K562 (cell line): Measurements from ENCODE around the gene TEX22. TPM values are rescaled to one million over a fixed set of nuclear protein-coding genes. Genes with fewer than 3 reads are reported as not detected.

Source experiments
- ARHGAP35 ChIP-seq: fragments of 450-650 bp; IDR thresholded peaks from 2 replicates; pipeline ENCODE4 v1.6.1; 2018; ENCODE audit not compliant: partially characterized antibody
- MAFF ChIP-seq: IDR thresholded peaks from 2 replicates; pipeline ENCODE4 v1.6.1; 2012; ENCODE audit warnings: low read length, improper control_type of control experiment
- TAF9B ChIP-seq: fragments of 450-650 bp; IDR thresholded peaks from 2 replicates; pipeline ENCODE4 v1.6.1; 2018; ENCODE audit warnings: mild to moderate bottlenecking; ENCODE audit not compliant: partially characterized antibody
- TARDBP ChIP-seq: fragments of 450-650 bp; IDR thresholded peaks from 2 replicates; pipeline ENCODE4 v1.6.1; 2016
- ZFPM2 ChIP-seq: fragments of 250-450 bp; sonication (Bioruptor Pico); IDR thresholded peaks from 2 replicates; pipeline ENCODE4 v1.5.1; 2022; ENCODE audit warnings: mild to moderate bottlenecking
- ZNF589 ChIP-seq: fragments of 200-800 bp; sonication (Bioruptor generic); IDR thresholded peaks from 2 replicates; pipeline ENCODE4 v1.6.1; 2016; ENCODE audit warnings: low read depth, missing genetic modification characterization, missing compliant biosample characterization
- ZNF695 ChIP-seq: fragments of 450-650 bp; formaldehyde crosslinking; IDR thresholded peaks from 2 replicates; pipeline ENCODE4 v1.4.0; 2020; ENCODE audit warnings: mild to moderate bottlenecking, moderate library complexity
- polyA plus RNA-seq, 8 experiments: library from polyadenylated mRNA; depleted of rRNA in 4 of 8; stranded (reverse) in 5 of 8; unstranded in 3 of 8; fragments of >200 nt; fragmentation: Nextera tagmentation in 2 of 8; fragmentation: Illumina TruSeq in 1 of 8; extraction: Ambion mirVana in 2 of 8; extraction: Trizol in 1 of 8; gene quantifications; 2 replicates each; pipeline versions ENCODE4 v1.2.1 to v1.2.3, GENCODE V29; 2011 to 2014; ENCODE audit warnings: inconsistent platforms in 1 of 8, missing spikeins in 1 of 8
- total RNA-seq, 7 experiments: library from RNA; depleted of rRNA in 6 of 7; stranded (reverse); fragments of >200 nt in 6 of 7; fragmentation: Illumina TruSeq in 2 of 7; extraction: Trizol in 2 of 7; gene quantifications; 2 replicates each; pipeline versions ENCODE4 v1.2.1 to v1.2.3, GENCODE V29; 2011 to 2021; ENCODE audit warnings: low replicate concordance in 1 of 7
- TF ChIP-seq, protein P1 (sequence below), 2 experiments: fragments of 450-650 bp; conservative IDR thresholded peaks; 2 replicates each; pipeline ENCODE4 v1.6.1; 2017; ENCODE audit warnings: mild to moderate bottlenecking in 2 of 2, moderate library complexity in 2 of 2
- TF ChIP-seq, protein P2 (sequence below): fragments of 450-650 bp; IDR thresholded peaks from 2 replicates; pipeline ENCODE4 v1.6.1; 2016; ENCODE audit warnings: mild to moderate bottlenecking, moderate library complexity

The TEX22 gene
- total and polyA plus RNA-seq, 9 of the 15 experiments (the other 6 are each of a cell fraction or from before 2014, with no cell fraction given): 0.04 to 1.7 (median 0.23) TPM; not detected in 2

DNA sequence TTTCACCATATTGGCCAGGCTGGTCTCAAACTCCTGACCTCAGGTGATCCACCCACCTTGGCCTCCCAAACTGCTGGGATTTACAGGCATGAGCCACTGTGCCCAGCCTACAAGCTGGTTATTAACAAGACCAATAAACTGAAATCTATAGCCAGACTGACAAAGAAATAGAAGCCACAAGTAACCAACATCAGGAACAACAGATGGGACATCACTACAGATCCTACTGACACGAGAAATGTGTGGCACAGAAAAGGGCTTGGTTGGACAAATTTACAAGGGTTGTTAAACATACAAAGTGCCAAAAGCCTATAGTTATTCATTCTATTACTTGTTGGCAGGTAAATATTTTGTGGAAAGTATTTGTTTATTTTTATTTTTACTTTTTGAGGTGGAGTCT is 32.9 kb downstream of the TEX22 start (continued):
- TF ChIP-seq, protein P1, sequence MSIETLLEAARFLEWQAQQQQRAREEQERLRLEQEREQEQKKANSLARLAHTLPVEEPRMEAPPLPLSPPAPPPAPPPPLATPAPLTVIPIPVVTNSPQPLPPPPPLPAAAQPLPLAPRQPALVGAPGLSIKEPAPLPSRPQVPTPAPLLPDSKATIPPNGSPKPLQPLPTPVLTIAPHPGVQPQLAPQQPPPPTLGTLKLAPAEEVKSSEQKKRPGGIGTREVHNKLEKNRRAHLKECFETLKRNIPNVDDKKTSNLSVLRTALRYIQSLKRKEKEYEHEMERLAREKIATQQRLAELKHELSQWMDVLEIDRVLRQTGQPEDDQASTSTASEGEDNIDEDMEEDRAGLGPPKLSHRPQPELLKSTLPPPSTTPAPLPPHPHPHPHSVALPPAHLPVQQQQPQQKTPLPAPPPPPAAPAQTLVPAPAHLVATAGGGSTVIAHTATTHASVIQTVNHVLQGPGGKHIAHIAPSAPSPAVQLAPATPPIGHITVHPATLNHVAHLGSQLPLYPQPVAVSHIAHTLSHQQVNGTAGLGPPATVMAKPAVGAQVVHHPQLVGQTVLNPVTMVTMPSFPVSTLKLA (conservative IDR thresholded peaks at IDR 0.05): no peak
- TF ChIP-seq MAFF (no peak), TARDBP (no peak), ARHGAP35 (no peak), ZNF695 (CRISPR knock-in tag) (no peak), ZNF589 (CRISPR knock-in tag) (no peak), ZFPM2 (no peak), TAF9B (no peak)
- TF ChIP-seq, protein P2, sequence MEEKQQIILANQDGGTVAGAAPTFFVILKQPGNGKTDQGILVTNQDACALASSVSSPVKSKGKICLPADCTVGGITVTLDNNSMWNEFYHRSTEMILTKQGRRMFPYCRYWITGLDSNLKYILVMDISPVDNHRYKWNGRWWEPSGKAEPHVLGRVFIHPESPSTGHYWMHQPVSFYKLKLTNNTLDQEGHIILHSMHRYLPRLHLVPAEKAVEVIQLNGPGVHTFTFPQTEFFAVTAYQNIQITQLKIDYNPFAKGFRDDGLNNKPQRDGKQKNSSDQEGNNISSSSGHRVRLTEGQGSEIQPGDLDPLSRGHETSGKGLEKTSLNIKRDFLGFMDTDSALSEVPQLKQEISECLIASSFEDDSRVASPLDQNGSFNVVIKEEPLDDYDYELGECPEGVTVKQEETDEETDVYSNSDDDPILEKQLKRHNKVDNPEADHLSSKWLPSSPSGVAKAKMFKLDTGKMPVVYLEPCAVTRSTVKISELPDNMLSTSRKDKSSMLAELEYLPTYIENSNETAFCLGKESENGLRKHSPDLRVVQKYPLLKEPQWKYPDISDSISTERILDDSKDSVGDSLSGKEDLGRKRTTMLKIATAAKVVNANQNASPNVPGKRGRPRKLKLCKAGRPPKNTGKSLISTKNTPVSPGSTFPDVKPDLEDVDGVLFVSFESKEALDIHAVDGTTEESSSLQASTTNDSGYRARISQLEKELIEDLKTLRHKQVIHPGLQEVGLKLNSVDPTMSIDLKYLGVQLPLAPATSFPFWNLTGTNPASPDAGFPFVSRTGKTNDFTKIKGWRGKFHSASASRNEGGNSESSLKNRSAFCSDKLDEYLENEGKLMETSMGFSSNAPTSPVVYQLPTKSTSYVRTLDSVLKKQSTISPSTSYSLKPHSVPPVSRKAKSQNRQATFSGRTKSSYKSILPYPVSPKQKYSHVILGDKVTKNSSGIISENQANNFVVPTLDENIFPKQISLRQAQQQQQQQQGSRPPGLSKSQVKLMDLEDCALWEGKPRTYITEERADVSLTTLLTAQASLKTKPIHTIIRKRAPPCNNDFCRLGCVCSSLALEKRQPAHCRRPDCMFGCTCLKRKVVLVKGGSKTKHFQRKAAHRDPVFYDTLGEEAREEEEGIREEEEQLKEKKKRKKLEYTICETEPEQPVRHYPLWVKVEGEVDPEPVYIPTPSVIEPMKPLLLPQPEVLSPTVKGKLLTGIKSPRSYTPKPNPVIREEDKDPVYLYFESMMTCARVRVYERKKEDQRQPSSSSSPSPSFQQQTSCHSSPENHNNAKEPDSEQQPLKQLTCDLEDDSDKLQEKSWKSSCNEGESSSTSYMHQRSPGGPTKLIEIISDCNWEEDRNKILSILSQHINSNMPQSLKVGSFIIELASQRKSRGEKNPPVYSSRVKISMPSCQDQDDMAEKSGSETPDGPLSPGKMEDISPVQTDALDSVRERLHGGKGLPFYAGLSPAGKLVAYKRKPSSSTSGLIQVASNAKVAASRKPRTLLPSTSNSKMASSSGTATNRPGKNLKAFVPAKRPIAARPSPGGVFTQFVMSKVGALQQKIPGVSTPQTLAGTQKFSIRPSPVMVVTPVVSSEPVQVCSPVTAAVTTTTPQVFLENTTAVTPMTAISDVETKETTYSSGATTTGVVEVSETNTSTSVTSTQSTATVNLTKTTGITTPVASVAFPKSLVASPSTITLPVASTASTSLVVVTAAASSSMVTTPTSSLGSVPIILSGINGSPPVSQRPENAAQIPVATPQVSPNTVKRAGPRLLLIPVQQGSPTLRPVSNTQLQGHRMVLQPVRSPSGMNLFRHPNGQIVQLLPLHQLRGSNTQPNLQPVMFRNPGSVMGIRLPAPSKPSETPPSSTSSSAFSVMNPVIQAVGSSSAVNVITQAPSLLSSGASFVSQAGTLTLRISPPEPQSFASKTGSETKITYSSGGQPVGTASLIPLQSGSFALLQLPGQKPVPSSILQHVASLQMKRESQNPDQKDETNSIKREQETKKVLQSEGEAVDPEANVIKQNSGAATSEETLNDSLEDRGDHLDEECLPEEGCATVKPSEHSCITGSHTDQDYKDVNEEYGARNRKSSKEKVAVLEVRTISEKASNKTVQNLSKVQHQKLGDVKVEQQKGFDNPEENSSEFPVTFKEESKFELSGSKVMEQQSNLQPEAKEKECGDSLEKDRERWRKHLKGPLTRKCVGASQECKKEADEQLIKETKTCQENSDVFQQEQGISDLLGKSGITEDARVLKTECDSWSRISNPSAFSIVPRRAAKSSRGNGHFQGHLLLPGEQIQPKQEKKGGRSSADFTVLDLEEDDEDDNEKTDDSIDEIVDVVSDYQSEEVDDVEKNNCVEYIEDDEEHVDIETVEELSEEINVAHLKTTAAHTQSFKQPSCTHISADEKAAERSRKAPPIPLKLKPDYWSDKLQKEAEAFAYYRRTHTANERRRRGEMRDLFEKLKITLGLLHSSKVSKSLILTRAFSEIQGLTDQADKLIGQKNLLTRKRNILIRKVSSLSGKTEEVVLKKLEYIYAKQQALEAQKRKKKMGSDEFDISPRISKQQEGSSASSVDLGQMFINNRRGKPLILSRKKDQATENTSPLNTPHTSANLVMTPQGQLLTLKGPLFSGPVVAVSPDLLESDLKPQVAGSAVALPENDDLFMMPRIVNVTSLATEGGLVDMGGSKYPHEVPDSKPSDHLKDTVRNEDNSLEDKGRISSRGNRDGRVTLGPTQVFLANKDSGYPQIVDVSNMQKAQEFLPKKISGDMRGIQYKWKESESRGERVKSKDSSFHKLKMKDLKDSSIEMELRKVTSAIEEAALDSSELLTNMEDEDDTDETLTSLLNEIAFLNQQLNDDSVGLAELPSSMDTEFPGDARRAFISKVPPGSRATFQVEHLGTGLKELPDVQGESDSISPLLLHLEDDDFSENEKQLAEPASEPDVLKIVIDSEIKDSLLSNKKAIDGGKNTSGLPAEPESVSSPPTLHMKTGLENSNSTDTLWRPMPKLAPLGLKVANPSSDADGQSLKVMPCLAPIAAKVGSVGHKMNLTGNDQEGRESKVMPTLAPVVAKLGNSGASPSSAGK: no peak
